ENCODE measurements around the gene SUPT6H. TPM values are rescaled to one million over a fixed set of nuclear protein-coding genes. Genes with fewer than 3 reads are reported as not detected.

The SUPT6H gene
- total and polyA plus RNA-seq, 2 donors (not counting 1 experiment from before 2014, with no cell fraction given), result 35.8 to 110 TPM

- DNase-seq, result no peak
- 61% methylated on average over 7 of the region's 11 CpGs for WGBS (ENCODE audit: insufficient coverage)
- no peak for ATAC-seq (ENCODE audit: low read depth)
These were observed 87.6 kb downstream of the SUPT6H start for GRCh38 chr17:28749516-28750177.

More at GRCh38 chr17:28749516-28750177, 87.6 kb downstream of the SUPT6H start:
- Mint-ChIP-seq H3K4me3 (no peak overlapping the region), H3K27ac (peak overlapping the region; percentile 67), H3K27me3 (no peaks in the 10 kb centered on the region), H3K4me1 (peaks cover 43% of the 10 kb centered on the region), H3K9me3 (ENCODE audit: insufficient read depth) (no peaks in the 10 kb centered on the region)
- peaks cover 0 to 63% of the 10 kb centered on the region in 2 experiments for H3K36me3 ChIP-seq (replicated peaks in 1 of 2; ENCODE audit: control extremely low read depth in 1 of 2, control insufficient read depth in 1 of 2, extremely low read depth in 1 of 2, insufficient read depth in 2 of 2, low read length in 1 of 2)
- H3K4me2 ChIP-seq (replicated peaks; ENCODE audit: low read depth, low read length, poor library complexity, severe bottlenecking), result peak overlapping the region; percentile 20
- H3K27ac ChIP-seq (ENCODE audit: low read length in 2 of 2), result peak overlapping the region in 1 of 2 donors; percentile 42
- H3K4me3 ChIP-seq (ENCODE audit: control extremely low read depth in 1 of 5, extremely low read depth in 1 of 5, insufficient read depth in 1 of 5, low read depth in 2 of 5, low read length in 4 of 5), result no peak overlapping the region
- peaks cover 36 to 39% of the 10 kb centered on the region in 2 donors for H3K4me1 ChIP-seq (ENCODE audit: control insufficient read depth in 2 of 2, insufficient read depth in 2 of 2, low read length in 2 of 2)
- H4K20me1 ChIP-seq (ENCODE audit: control insufficient read depth, insufficient read depth, low read length, poor library complexity, severe bottlenecking), result peaks cover 78% of the 10 kb centered on the region
- intact Hi-C loops (cut with micrococcal nuclease), result loop anchor here (1.0 to 5.0 kb wide), 2 partner anchors 22 to 32 kb away; partner anchors contain the start of genes RAB34 and RPL23A
- ChIA-PET CTCF (interaction anchor here (0.6 to 18.9 kb wide), 20 partner anchors 8 to 202 kb away, joined by 3 to 1020 read pairs (median 4); partner anchors contain the start of genes BLTP2, DHRS13, FLOT2 and NEK8), POLR2A (interaction anchor here (0.6 to 16.2 kb wide), 9 partner anchors 8 to 147 kb away, joined by 3 to 511 read pairs (median 5); partner anchors contain the start of genes FLOT2, NEK8, PROCA1 and RPL23A)
- peaks cover 57% of the 10 kb centered on the region for H3K79me2 ChIP-seq (ENCODE audit: control insufficient read depth, insufficient read depth, low read length)
- no peak overlapping the region for H2AFZ ChIP-seq (ENCODE audit: insufficient read depth, low read depth, low read length, poor library complexity, severe bottlenecking)
- H3K9ac ChIP-seq (ENCODE audit: low read length), result no peak overlapping the region
- no peaks in the 10 kb centered on the region for H3K27me3 ChIP-seq (replicated peaks in 1 of 4; ENCODE audit: control extremely low read depth in 1 of 4, control insufficient read depth in 3 of 4, insufficient read depth in 4 of 4, low read length in 3 of 4)
- no peak for TF ChIP-seq EZH2 (IDR thresholded peaks at IDR 0.05; ENCODE audit: borderline replicate concordance, insufficient read depth, low read depth, low read length, poor library complexity, severe bottlenecking)
- TF ChIP-seq CTCF (IDR thresholded peaks at IDR 0.05), result no peak
- H3K9me3 ChIP-seq (ENCODE audit: control extremely low read depth in 1 of 3, control insufficient read depth in 2 of 3, insufficient read depth in 1 of 3, low read length in 2 of 3), result no peaks in the 10 kb centered on the region
